Activated naive CD8-positive, alpha-beta T cell treated with anti-CD3 and anti-CD28 coated beads, Interleukin-2, amount 10 ng/mL, durations not matched to agents 7 days and 5 days (primary cell): ENCODE results near the gene ZNF786. TPM values are rescaled to one million over a fixed set of nuclear protein-coding genes. Genes with fewer than 3 reads are reported as not detected.
"Not testable (repeated sequence)": the region's sequence is repeated elsewhere in the genome, so short reads cannot be mapped to it uniquely, and the experiment has no call there.

Experiments used
- ATAC-seq: fragments of 150-1000 bp; cut with Tn5 transposase; one replicate; pipeline ENCODE4 v1.10.0; 2021; ENCODE audit warnings: low read depth, moderate library complexity
- POLR2A ChIA-PET: fragments of 350-600 bp; sonication (Branson Sonifier 250); formaldehyde crosslinking; loops from one replicate; lab custom pipeline; 2021; ENCODE audit warnings: antibody characterized with exemption; lab: Charles Lee
- DNase-seq: peaks from one replicate; pipeline ENCODE4 v3.0.0; 2021
- H3K27ac Mint-ChIP-seq: one replicate; pipeline ENCODE4 v1.8.0; 2022; ENCODE audit warnings: mild to moderate bottlenecking, mixed read lengths
- H3K27me3 Mint-ChIP-seq: one replicate; pipeline ENCODE4 v1.8.0; 2022; ENCODE audit warnings: mild to moderate bottlenecking, moderate library complexity, mixed read lengths
- H3K36me3 Mint-ChIP-seq: one replicate; pipeline ENCODE4 v1.8.0; 2021; ENCODE audit warnings: mild to moderate bottlenecking, mixed read lengths
- H3K4me1 Mint-ChIP-seq: one replicate; pipeline ENCODE4 v1.8.0; 2021; ENCODE audit warnings: mixed read lengths
- H3K4me3 Mint-ChIP-seq: one replicate; pipeline ENCODE4 v1.8.0; 2022; ENCODE audit warnings: mild to moderate bottlenecking, moderate library complexity, mixed read lengths
- H3K9me3 Mint-ChIP-seq: one replicate; pipeline ENCODE4 v1.8.0; 2021; ENCODE audit warnings: mixed read lengths
- total RNA-seq, 2 experiments: library from RNA; stranded (reverse); gene quantifications; one replicate each; pipeline ENCODE4 v1.2.3, GENCODE V29; 2021

The ZNF786 gene
- total RNA-seq, 2 experiments from 2014 or later: 9.5 to 10.3 TPM

GRCh38 chr7:149072438-149072775 is 18.1 kb downstream of the ZNF786 start:
- Mint-ChIP-seq H3K4me3 (no peak overlapping the region), H3K27ac (no peak overlapping the region), H3K36me3 (peaks cover 10% of the 10 kb centered on the region), H3K27me3 (no peaks in the 10 kb centered on the region), H3K4me1 (peaks cover 9% of the 10 kb centered on the region), H3K9me3 (no peaks in the 10 kb centered on the region)
- POLR2A ChIA-PET: no interaction called here
- ATAC-seq (no peak), DNase-seq (no peak)

GRCh38 chr7:149071641-149072437 is 18.7 kb downstream of the ZNF786 start:
- no peaks in the 10 kb centered on the region for H3K27me3 Mint-ChIP-seq
- peak; percentile 54 for ATAC-seq
- H3K36me3 Mint-ChIP-seq: peaks cover 6% of the 10 kb centered on the region
- peak overlapping the region; percentile 37 for H3K4me3 Mint-ChIP-seq
- POLR2A ChIA-PET: no interaction called here
- H3K27ac Mint-ChIP-seq: no peak overlapping the region
- no peaks in the 10 kb centered on the region for H3K9me3 Mint-ChIP-seq
- DNase-seq: peak; percentile 55
- H3K4me1 Mint-ChIP-seq: peaks cover 7% of the 10 kb centered on the region

- Mint-ChIP-seq H3K27ac (no peak overlapping the region), H3K9me3 (no peaks in the 10 kb centered on the region), H3K27me3 (no peaks in the 10 kb centered on the region), H3K4me3 (no peak overlapping the region), H3K36me3 (peaks cover 3% of the 10 kb centered on the region), H3K4me1 (peaks cover 4% of the 10 kb centered on the region)
- no peak for DNase-seq
- ATAC-seq: no peak
- POLR2A ChIA-PET: no interaction called here
Measured at GRCh38 chr7:149071182-149071635, 19.3 kb downstream of the ZNF786 start.

GRCh38 chr7:149070372-149071125 is 20.0 kb downstream of the ZNF786 start:
- DNase-seq: no peak
- Mint-ChIP-seq H3K27ac (no peak overlapping the region), H3K27me3 (no peaks in the 10 kb centered on the region), H3K4me3 (no peak overlapping the region), H3K4me1 (peaks cover 4% of the 10 kb centered on the region), H3K9me3 (no peaks in the 10 kb centered on the region), H3K36me3 (peaks cover 3% of the 10 kb centered on the region)
- no peak for ATAC-seq
- POLR2A ChIA-PET: no interaction called here

GRCh38 chr7:149067869-149068268 is 22.6 kb downstream of the ZNF786 start:
- H3K4me3 Mint-ChIP-seq: no peak overlapping the region
- no peak for ATAC-seq
- POLR2A ChIA-PET: interaction anchor here (0.6 to 0.7 kb wide), 2 partner anchors 18 to 187 kb away, joined by 5 read pairs; no protein-coding TSS in a partner anchor

GRCh38 chr7:149063476-149063875 is 27.0 kb downstream of the ZNF786 start:
- no peak overlapping the region for H3K27ac Mint-ChIP-seq

More at GRCh38 chr7:149067869-149068268, 22.6 kb downstream of the ZNF786 start:
- Mint-ChIP-seq H3K36me3 (peaks cover 3% of the 10 kb centered on the region), H3K9me3 (no peaks in the 10 kb centered on the region), H3K27ac (no peak overlapping the region), H3K4me1 (peaks cover 4% of the 10 kb centered on the region), H3K27me3 (no peaks in the 10 kb centered on the region)
- no peak for DNase-seq

GRCh38 chr7:149062217-149062899 is 28.2 kb downstream of the ZNF786 start:
- H3K27me3 Mint-ChIP-seq, ATAC-seq, H3K4me3 Mint-ChIP-seq, POLR2A ChIA-PET, H3K4me1 Mint-ChIP-seq, DNase-seq, H3K36me3 Mint-ChIP-seq, H3K9me3 Mint-ChIP-seq, H3K27ac Mint-ChIP-seq: not testable (repeated sequence)

More at GRCh38 chr7:149063476-149063875, 27.0 kb downstream of the ZNF786 start:
- no peaks in the 10 kb centered on the region for H3K27me3 Mint-ChIP-seq
- no peaks in the 10 kb centered on the region for H3K9me3 Mint-ChIP-seq
- POLR2A ChIA-PET: no interaction called here
- peak overlapping the region; percentile 25 for H3K4me3 Mint-ChIP-seq
- no peak for ATAC-seq
- no peak for DNase-seq
- H3K36me3 Mint-ChIP-seq: peaks cover 3% of the 10 kb centered on the region
- peaks cover 6% of the 10 kb centered on the region for H3K4me1 Mint-ChIP-seq

GRCh38 chr7:149060156-149060555 is 30.4 kb downstream of the ZNF786 start:
- no peak overlapping the region for H3K4me3 Mint-ChIP-seq
- H3K27me3 Mint-ChIP-seq: no peaks in the 10 kb centered on the region
- H3K9me3 Mint-ChIP-seq: no peaks in the 10 kb centered on the region
- DNase-seq (no peak), ATAC-seq (no peak)
- peaks cover 5% of the 10 kb centered on the region for H3K4me1 Mint-ChIP-seq
- no peaks in the 10 kb centered on the region for H3K36me3 Mint-ChIP-seq
- POLR2A ChIA-PET: interaction anchor here (0.7 kb wide), 2 partner anchors 40 to 53 kb away, joined by 6 to 8 read pairs; no protein-coding TSS in a partner anchor
- H3K27ac Mint-ChIP-seq: no peak overlapping the region

GRCh38 chr7:149053885-149054284 is 36.6 kb downstream of the ZNF786 start:
- ATAC-seq (no peak), DNase-seq (no peak)
- H3K27ac Mint-ChIP-seq: no peak overlapping the region
- peaks cover 9% of the 10 kb centered on the region for H3K27me3 Mint-ChIP-seq
- H3K4me1 Mint-ChIP-seq: peaks cover 3% of the 10 kb centered on the region
- POLR2A ChIA-PET: no interaction called here
- H3K9me3 Mint-ChIP-seq: no peaks in the 10 kb centered on the region
- no peak overlapping the region for H3K4me3 Mint-ChIP-seq
- no peaks in the 10 kb centered on the region for H3K36me3 Mint-ChIP-seq

GRCh38 chr7:149053384-149053783 is 37.1 kb downstream of the ZNF786 start:
- Mint-ChIP-seq H3K27me3 (peaks cover 9% of the 10 kb centered on the region), H3K36me3 (no peaks in the 10 kb centered on the region), H3K4me1 (peaks cover 3% of the 10 kb centered on the region), H3K9me3 (no peaks in the 10 kb centered on the region), H3K27ac (no peak overlapping the region), H3K4me3 (no peak overlapping the region)
- ATAC-seq (no peak), DNase-seq (no peak)
- POLR2A ChIA-PET: no interaction called here

- POLR2A ChIA-PET: no interaction called here
- H3K4me3 Mint-ChIP-seq: no peak overlapping the region
Measured at GRCh38 chr7:149050941-149051340, 39.6 kb downstream of the ZNF786 start.

GRCh38 chr7:149048805-149049204 is 41.7 kb downstream of the ZNF786 start:
- Mint-ChIP-seq H3K27me3 (peaks cover 9% of the 10 kb centered on the region), H3K36me3 (no peaks in the 10 kb centered on the region)

More at GRCh38 chr7:149050941-149051340, 39.6 kb downstream of the ZNF786 start:
- Mint-ChIP-seq H3K36me3 (no peaks in the 10 kb centered on the region), H3K9me3 (no peaks in the 10 kb centered on the region), H3K27ac (no peak overlapping the region), H3K27me3 (peaks cover 9% of the 10 kb centered on the region), H3K4me1 (peaks cover 3% of the 10 kb centered on the region)
- ATAC-seq (no peak), DNase-seq (no peak)

GRCh38 chr7:149046416-149046815 is 44.1 kb downstream of the ZNF786 start:
- no peak overlapping the region for H3K4me3 Mint-ChIP-seq

More at GRCh38 chr7:149048805-149049204, 41.7 kb downstream of the ZNF786 start:
- H3K4me1 Mint-ChIP-seq: peaks cover 3% of the 10 kb centered on the region
- POLR2A ChIA-PET: no interaction called here
- no peak overlapping the region for H3K4me3 Mint-ChIP-seq
- H3K27ac Mint-ChIP-seq: no peak overlapping the region
- ATAC-seq (no peak), DNase-seq (no peak)
- H3K9me3 Mint-ChIP-seq: no peaks in the 10 kb centered on the region

More at GRCh38 chr7:149046416-149046815, 44.1 kb downstream of the ZNF786 start:
- Mint-ChIP-seq H3K4me1 (peaks cover 3% of the 10 kb centered on the region), H3K27me3 (peaks cover 4% of the 10 kb centered on the region), H3K36me3 (no peaks in the 10 kb centered on the region), H3K9me3 (no peaks in the 10 kb centered on the region), H3K27ac (no peak overlapping the region)
- POLR2A ChIA-PET: no interaction called here
- no peak for DNase-seq
- ATAC-seq: no peak
